ENCODE results near the gene CDC42BPB.

The CDC42BPB gene

GRCh38 chr14:102964152-102964730 is 93.1 kb downstream of the CDC42BPB start:
- no peak for FAIRE-seq

- FAIRE-seq: no peak
Measured at GRCh38 chr14:102962111-102962627, 95.2 kb downstream of the CDC42BPB start.

- no peak for FAIRE-seq
Measured at GRCh38 chr14:102958461-102958860, 98.9 kb downstream of the CDC42BPB start.

GRCh38 chr14:102957222-102957621 is 100.1 kb downstream of the CDC42BPB start:
- no peak for FAIRE-seq

GRCh38 chr14:102955636-102956408 is 101.5 kb downstream of the CDC42BPB start:
- no peak for FAIRE-seq

GRCh38 chr14:102954081-102954789 is 103.1 kb downstream of the CDC42BPB start:
- FAIRE-seq: no peak

GRCh38 chr14:102953100-102953499 is 104.2 kb downstream of the CDC42BPB start:
- no peak for FAIRE-seq

GRCh38 chr14:102952276-102952675 is 105.1 kb downstream of the CDC42BPB start:
- FAIRE-seq: no peak

GRCh38 chr14:102951799-102952198 is 105.5 kb downstream of the CDC42BPB start:
- no peak for FAIRE-seq

- no peak for FAIRE-seq
Measured at GRCh38 chr14:102951034-102951433, 106.3 kb downstream of the CDC42BPB start.

GRCh38 chr14:102949801-102950451 is 107.4 kb downstream of the CDC42BPB start:
- FAIRE-seq: no peak

GRCh38 chr14:102949062-102949800 is 108.1 kb downstream of the CDC42BPB start:
- no peak for FAIRE-seq

GRCh38 chr14:102948698-102949061 is 108.7 kb downstream of the CDC42BPB start:
- no peak for FAIRE-seq

GRCh38 chr14:102947321-102948103 is 109.8 kb downstream of the CDC42BPB start:
- FAIRE-seq: no peak

GRCh38 chr14:102945346-102946130 is 111.8 kb downstream of the CDC42BPB start:
- FAIRE-seq: no peak

- no peak for FAIRE-seq
Measured at GRCh38 chr14:102944448-102945330, 112.7 kb downstream of the CDC42BPB start.

- no peak for FAIRE-seq
Measured at GRCh38 chr14:102943979-102944378, 113.4 kb downstream of the CDC42BPB start.

GRCh38 chr14:102943454-102943853 is 113.9 kb downstream of the CDC42BPB start:
- no peak for FAIRE-seq

GRCh38 chr14:102942069-102942468 is 115.3 kb downstream of the CDC42BPB start:
- no peak for FAIRE-seq

Measured in endometrium (tissue), 2 donors.